HG02938 (cell line): ENCODE results near the gene GAK.

Experiments used
- ATAC-seq: cut with Tn5 transposase; IDR thresholded peaks from one replicate; pipeline ENCODE4 v1.9.1; 2021; ENCODE audit warnings: mild to moderate bottlenecking, moderate library complexity; ENCODE audit not compliant: unreplicated experiment

The GAK gene

DNA sequence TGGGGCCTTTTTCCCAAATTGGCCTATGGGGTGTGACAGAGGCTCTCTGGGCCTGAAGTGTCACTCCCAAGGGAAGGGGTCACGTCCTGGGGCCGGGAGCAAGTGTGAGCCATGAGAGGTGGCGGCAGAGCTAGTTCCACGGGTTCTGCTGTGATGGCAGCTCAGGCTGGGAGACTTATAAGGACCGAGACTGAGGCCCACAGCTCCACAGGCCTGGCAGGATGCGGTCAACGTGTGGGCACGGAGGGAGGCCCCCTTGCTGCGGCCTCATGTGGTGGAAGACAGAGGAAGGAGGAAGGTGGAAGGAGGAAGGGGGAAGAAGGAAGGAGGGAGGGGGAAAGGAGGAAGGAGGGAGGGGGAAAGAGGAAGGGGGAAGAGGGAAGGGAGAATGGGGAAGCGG, 99.0 kb downstream of the GAK start:
- no peak for ATAC-seq

DNA sequence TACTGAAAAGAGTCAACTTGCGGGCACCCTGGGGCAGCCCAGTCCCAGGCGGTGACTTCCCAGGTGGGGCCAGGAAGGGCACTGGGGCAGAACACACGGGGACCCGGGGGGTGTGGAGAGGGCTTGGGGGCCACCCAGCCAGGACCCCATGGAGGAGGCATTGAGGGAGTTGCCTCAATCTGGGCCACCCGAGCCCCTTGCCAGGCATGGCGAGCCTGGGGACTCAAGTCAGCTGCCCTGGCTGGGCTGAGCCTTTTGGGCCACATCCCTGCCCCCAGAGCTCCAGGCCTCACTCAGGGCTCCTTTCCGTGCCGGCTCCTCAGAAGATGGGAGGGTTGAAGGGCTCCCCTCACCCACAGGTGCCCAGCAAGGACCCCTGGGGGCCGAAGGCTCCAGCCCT, 99.6 kb downstream of the GAK start:
- ATAC-seq, result no peak

DNA sequence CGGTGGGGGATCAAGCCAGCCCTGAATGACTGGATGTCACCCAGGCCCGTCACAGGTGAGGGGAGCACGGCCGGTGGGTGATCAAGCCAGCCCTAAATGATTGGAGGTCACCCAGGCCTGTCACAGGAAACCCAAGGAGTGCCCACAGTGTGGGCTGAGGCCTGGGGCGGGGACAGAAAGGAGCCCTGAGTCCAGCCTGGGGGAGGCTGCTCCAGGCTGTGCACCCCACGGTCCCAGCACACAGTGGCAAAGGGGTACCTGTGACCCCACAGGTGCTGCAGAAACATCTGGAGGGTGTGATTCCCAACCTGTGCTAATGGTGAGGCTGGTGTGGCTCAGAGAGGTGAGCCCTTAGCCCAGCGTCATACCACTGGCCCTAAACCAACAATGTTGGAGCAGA, 100.0 kb downstream of the GAK start:
- no peak for ATAC-seq

DNA sequence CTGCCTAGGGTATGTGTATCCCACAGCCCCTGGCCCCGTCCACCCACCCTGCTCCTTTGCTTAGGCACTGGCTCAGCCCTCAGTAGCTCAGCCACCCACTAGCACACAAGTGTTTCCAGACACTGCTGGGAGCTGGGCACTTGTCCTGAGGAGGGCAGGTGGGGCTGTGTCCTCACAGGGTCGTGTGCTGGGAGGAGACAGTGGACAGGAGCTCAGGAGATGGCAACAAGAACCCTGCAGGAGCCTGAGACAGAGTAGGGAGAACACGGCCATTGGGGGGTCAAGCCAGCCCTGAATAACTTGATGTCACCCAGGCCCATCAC, 100.7 kb downstream of the GAK start:
- no peak for ATAC-seq

DNA sequence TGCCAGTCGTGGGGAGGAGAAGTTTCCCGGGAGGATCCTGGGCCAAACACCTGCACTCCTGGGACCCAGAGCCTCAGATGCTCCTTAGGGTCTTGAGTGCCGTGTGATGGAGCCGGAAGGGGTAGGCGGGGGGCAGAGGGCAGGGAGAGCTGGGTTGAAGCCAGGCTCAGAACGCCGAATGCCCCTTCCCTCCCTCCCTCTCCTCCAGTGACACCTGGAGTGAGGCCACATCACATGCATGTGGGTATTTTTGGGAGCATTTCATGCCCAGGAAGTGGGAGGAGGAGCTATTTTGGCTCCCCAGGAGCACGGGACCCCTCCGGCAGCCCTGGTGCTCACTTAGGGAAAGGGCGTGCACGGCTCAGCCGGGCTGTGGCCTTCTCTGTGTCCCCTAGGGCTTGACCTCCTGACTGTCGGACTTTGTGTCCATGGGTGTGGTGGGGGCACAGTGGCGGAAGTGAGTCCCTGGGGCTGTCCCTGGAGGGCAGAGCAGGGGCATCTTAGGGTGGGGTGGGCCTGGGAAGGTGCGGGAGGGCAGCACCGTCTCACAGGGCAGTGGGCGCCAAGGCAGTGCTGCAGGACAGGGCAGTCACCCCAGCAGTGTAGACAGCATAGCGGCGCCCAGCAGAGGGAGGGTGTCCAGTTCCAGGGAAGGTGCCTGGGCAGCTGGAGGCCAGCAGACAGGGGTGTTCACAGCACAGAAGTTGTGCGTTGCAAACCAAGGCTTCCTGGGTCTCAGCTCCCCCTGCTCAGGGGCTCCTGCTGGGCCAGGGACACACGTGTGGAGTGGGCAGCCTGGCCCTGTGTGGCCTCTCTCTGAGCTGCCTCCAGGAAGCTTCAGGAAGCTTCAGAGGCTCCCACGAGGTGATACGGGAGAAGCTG, 101.3 kb downstream of the GAK start:
- ATAC-seq, result no peak

DNA sequence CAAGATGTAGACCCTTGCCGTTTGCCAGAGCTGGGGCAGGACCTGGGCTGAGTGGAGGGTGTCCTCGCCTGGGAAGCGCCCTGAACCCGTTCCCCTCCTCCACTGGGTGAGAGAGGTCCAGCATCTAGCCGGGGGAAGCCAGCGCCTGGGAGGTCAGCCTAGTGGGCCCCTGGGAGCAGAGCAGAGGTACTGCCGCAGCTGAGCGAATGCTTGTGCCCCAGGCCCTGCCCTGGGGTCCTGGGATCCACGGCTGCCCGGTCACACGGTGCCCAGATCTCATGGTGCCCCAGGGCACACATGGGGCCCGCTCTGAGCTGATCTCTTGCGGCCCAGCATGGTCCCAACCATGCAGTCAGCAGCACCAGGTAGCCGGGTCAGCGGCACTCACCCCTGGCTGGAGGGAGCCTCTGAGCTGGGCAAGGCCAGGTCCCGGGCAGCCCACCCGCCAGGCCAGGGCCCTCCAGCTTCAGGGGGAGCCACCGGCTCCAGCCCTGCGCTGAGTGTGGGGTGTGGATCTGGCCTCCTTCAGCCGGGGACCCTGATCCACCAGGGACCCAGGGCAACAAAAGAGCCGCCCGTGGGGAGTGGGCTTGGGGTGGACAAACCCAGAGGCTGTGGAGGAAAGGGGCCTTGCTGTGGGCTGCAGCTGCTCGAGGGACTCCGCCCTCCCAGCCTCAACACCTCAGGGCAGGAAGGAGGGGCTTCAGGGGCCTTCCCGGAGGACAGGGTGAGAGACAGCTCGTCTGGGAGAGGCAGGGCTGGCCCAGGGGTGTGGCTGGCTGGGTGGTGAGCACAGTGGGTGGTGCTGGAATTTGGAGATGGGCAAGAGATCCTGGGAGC, 102.1 kb downstream of the GAK start:
- no peak for ATAC-seq

DNA sequence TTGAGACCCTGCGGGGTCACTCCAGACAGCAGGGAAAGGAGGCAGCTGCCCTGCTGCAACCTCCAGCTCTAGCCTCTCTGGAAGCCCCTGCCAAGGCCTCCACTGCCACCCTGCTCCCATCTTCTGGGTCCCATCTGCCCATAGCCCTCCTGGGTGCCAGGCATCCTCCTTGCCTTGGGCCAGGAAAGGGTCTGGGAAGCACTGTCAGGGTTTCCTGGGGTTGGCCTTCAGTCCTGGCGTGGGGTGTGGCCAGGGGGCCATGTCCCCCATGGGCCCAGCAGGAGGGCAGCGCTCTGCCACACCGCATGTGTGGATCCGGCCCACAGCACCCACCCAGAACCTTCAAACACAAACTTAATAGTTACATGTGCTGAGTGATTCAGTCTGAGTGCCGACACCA, 102.8 kb downstream of the GAK start:
- ATAC-seq, result no peak

DNA sequence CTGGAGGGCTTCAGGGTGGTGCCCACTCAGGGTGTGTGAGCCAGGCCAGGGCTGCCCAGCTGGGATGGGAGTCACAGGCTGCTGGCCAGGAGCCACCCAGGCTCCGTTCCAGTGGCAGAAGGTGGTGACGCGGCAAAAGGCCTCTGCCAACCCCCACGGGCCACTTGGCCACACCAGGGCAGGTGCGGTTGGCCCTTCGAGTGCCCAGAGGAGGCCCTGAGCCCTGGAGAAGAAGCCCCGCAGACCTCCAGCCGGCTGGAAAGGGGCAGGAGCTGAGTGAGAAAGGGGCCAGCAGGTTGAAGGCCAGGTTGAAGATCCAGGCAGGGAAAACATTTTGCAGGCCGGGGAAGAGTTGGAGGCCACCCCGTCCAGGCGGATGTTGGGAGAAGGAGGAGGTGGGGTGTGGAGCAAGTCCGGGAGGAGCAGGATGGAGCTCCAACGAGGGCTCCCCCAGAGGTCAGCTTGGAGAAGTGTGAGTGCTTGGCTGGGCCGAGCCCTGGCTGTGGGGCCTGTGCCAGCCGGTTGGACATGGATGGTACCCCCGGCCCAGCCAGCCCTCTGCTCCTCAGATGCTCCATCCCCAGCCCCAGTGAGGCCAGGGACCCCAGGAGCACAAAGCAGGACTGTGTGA, 103.4 kb downstream of the GAK start:
- no peak for ATAC-seq

DNA sequence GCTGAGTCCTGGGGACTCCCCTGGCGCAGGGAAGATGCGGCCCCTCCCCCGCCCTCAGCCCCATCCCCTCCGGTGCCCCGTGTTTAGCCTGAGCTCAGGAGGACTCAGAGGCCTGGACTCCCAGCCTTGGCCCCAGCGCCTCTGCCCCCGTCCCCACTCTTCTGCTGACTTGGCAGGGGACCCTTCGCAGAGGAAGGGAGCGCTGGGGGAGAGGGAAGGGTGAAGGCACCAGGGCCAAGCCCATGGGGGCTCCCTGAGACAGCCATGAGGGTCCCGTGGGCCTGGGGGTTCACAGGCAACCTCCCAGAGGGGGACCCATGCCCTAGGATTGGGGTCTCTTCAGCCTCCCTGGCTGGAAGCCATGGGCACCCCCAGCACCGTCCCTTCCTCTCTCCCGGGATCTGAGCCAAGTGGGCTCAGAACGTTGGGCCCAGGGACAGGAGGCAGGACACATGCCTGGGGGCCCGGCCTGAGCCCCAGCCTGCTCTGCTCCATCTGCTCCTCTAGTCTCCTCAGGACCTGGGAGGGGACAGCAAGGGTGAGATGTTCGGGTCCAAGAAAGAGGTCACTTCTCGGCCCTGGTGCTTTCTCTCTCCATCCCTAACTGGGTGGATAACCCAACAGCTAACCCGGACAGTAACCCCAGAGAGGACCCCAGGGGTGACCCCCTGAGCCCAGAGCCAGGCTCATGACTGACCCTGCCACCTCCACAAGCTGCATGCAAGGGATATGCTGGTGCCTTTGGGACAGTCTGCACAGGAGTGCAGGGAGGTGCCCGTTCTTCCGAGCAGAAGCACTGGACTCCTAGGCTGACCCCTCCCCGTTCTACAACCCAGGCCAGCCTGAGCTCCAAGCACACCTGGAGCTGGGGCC, 104.7 kb downstream of the GAK start:
- no peak for ATAC-seq

DNA sequence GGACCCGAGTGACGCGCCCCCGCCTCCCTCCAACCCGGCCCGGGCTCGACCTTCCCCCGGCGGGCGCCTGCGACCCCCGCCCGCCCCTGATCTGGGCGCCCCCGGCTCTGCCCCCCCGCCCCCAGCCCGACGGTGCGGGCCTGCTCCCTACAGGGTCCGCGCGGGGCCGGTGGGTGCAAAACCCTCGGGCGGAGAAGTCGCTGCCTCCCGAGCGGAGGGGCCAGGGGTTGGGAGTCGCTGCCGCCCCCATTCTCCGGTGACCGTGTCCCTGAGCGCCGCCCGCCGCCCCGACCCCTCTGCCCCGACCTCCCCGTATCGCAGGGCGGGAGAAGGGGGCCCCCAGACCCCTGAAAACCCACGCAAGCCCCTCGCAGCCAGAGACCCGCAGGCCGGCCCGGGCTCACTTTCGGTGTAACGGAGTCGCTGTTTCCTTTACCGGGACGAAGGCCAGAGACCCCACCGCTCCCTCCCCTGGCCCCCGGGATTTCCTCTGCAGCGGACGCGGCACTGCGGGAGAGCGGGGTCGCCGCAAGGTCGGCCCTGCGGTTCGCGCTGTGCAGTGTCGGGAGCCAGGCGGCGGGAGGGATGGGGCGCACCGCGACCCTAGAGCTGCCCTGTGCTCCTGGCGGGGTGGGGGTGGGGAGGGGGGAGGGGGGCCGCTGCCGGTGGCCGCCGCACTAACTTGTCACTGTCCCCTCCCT, 105.5 kb downstream of the GAK start:
- ATAC-seq, result no peak

DNA sequence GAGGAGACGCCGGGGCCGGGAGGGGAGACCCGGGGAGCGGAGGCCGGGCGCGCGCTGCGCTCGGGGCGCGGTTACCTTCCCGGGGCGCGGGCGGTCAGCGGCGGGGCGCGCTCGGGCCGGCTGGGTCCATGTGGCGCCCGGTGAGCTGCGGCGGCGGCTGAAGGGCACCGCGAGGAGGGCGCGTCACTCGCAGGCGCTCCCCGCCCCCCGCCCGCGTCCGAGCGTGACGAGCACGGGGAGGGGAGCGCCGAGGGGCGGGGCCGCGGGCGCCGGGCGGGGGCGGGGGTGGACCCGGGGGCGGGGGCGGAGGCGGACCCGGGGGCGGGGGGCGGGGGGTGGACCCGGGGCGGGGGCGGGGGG, 106.2 kb downstream of the GAK start, which contains the start of gene CPLX1:
TSS of gene CPLX1 (minus strand) at position 159 of the 360 bp plus-strand sequence. CDS start 1,607 bp downstream, outside the sequence.
- no peak for ATAC-seq

DNA sequence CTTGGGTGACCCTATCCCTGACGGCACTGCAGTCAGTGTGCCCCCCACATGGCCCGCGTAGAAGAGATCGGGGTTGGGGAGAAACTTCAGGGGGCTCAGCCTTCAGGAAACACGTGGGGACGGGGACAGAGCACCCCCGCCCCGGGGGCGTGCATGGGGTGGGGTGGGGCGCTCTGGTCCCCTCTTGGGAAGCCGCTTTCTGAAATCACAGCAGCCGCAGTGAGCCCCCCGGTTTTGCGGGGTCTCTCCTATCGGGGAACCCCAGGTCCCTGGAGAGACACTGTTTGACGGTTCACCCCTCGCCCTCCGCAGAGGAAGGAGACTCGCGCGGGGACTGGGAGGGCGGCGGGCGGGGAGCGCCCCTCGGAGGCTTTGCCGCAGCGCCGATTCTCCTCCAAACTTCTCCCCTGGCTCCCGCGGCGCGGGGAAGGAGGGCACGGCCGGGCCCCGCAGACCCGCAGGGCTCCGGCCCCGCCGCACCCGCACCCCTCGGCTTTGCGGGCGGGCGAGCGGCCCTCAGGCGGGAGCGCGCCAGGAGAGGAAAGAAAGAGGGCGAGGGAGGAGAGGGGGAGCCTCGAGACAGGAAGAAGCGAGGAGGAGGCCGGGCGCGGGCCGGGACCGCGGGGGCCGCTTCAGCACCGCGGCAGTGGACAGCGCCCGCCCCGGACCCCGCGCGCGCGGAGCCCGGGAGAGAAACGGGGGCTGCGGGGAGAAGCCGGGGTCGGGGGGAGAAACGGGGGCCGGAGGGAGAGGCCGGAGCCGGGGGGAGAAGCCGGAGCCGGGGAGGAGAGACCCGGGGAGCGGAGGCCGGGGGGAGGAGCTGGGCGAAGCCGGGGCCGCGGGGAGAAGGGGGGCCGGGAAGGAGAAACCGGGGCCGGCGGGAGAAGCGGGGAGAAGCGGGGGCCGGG, 106.8 kb downstream of the GAK start:
- no peak for ATAC-seq

DNA sequence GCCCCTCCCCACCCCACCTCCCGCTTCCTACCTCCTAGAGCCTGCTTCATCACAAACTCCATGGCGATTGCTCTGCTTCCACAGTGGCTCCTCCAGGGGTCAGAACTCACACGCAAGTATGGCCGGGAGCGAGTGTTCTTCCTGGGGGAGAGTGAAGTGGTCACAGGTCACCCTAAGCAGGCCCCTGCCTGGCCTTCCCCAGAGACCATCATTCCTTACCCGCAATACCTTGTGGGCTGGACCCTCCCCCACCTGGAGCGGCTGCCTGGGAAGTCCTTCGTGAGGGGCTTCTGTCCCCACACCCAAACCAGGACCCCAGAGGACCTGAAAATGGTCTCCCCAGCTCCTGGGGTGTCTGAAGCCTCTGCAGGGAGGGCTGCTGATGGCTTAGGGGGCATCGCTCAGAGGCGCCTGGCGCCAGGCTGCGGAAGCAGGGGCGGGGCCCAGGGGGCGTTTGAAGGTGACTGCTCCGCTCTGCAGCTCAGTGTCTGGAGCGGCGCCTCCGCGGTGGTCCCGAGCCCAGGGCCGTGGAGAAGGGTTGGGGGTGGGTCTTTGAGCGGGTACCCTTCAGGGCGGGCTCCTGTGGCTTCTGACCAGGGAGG, 107.6 kb downstream of the GAK start:
- no peak for ATAC-seq

DNA sequence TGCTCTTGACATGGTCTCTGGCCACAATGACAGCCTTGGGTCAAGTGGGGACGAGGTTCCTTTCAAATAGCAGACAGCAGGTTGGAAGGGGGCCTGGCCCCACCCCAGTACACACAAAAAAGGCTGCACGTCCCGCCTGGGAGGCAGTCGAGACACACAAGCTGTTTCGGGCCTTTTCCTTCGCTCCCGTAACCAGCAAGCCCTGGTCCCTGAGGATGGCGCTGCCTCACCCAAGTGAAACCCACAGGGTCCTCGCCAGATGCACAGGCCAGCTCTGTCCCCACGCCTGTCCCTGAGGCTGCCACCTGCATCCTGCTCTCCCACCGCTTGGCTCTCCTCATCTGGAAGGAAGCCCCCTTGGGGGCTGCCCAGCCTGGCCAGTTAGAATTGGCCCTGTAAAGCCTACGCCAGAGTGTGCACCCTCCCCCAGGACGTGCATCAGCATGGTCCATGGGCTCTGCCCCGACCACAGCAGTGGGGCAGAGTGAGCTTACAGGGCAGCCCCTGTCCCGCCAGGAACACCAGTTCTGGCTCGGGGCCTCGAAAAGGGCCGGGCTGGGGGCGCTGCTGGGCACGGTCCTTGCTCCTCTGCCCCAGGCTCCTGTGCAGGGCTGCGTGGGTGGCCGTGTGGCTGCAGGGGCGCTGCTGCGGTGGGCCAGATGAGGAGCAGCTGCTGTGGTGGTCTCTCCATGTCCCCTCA, 108.2 kb downstream of the GAK start:
- no peak for ATAC-seq

DNA sequence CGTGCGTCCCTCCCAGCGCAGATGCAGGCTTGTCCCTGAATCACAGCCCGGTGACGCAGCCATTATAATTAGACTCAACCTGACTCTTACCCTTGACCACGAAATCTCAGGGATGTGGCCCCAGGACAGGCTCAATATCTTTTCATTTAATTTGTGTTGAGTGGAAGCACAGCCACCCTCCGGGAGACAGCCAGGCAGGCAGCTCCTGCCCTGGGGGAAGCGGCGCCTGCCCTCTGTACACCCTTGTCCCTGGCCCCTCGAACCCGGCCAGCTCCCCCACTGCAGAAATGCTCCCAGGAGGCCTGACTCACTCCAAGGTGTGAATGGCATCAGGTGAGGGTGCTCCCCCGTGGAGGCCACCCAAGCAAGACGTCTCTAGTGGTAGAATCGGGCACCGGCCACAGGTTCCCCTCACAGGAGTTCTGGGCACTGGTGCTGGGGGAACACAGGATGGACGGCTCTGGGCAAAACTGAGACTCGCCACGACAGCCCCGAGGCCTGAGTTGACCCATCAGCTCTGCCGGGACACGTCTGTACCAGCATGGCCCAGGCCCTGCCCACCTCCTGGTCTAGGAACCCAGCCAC, 108.8 kb downstream of the GAK start:
- ATAC-seq, result no peak

DNA sequence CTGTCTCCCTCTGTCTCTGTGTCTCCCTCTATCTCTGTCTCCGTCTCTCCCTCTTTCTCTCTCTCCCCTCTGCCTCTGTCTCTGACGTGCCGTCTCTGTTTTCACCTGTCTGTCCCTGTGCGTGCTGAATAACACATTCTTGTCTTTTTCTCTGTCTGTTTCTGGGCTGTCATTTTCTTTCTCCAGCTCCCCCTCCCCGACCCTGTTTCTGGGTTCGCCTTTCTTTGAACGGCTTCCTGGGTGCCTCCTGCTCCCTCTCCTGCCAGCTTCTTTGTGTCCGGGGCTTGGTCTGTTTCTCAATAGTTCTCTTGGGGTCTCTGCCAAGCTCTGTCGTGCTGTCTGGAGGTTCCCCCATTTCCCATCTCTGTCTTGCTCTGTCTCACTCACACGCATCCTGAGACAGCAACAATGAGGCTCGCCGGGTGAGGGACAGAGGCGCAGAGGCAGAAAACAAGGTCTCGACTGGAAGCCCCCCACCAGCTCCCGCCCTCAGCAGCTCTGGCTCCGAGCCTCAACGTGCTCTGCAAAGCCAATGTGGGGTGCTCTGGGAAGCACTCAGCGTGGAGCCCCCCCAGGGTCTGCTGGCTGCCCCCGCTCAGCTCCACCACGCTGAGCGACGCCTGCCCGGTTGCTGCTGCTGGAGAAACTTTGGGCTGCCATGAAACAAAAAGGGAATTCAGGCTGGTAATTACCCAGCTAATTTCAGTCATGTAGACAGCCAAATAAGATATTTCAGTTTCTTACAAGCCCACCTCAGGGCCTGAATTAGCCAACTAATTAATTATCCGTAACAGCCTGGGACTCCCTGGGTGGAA, 109.5 kb downstream of the GAK start:
- ATAC-seq, result no peak

DNA sequence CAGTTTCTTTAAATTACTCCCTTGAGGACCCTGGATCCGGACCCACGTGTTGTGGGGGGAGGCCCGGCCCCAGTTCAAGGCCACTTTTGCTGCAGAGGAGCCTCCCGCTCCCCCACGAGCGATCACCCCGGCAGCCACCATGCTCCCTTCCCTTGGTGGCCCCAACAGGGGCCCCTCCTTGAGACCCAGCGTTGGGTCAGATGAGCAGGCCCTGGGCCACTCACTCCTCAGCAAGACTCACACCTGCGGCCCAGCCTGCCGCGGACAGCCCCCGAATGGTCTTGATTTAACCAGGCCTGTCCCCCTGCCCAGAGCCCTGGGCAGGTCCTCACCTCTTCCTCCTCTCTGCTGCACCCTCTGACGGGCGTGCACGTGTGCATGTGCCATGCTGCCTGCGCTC, 110.5 kb downstream of the GAK start:
- no peak for ATAC-seq
